IgD-negative memory B cell (primary cell): Measurements from ENCODE around the gene TMC1. TPM values are rescaled to one million over a fixed set of nuclear protein-coding genes. Genes with fewer than 3 reads are reported as not detected.

Source experiments
- H3K27ac Mint-ChIP-seq, 3 donors: one replicate each; pipeline ENCODE4 v1.8.0; 2020 to 2022; ENCODE audit warnings: mild to moderate bottlenecking in 3 of 3, mixed read lengths in 3 of 3, moderate library complexity in 1 of 3
- H3K27me3 Mint-ChIP-seq: one replicate; pipeline ENCODE4 v1.8.0; 2021; ENCODE audit warnings: mixed read lengths
- H3K36me3 Mint-ChIP-seq: one replicate; pipeline ENCODE4 v1.8.0; 2020; ENCODE audit warnings: mild to moderate bottlenecking, mixed read lengths
- H3K4me1 Mint-ChIP-seq, 3 donors: one replicate each; pipeline ENCODE4 v1.8.0; 2020 to 2022; ENCODE audit warnings: mixed read lengths in 3 of 3, mild to moderate bottlenecking in 1 of 3
- H3K4me3 Mint-ChIP-seq, 4 donors: one replicate each; pipeline ENCODE4 v1.8.0; 2020 to 2022; ENCODE audit warnings: mild to moderate bottlenecking in 4 of 4, mixed read lengths in 4 of 4, moderate library complexity in 3 of 4
- H3K9me3 Mint-ChIP-seq, 3 donors: one replicate each; pipeline ENCODE4 v1.8.0; 2020 to 2021; ENCODE audit warnings: mixed read lengths in 3 of 3, mild to moderate bottlenecking in 1 of 3
- polyA plus RNA-seq: library from polyadenylated mRNA; unstranded; fragments of 300-500 nt; fragmentation: Illumina TruSeq; gene quantifications from one replicate; pipeline ENCODE4 v1.2.3, GENCODE V29; 2021

TMC1 gene
- polyA plus RNA-seq, 1 donor from 2014 or later: not detected

- peaks cover 2% of the 10 kb centered on the region for H3K27me3 Mint-ChIP-seq
- H3K36me3 Mint-ChIP-seq: no peaks in the 10 kb centered on the region
- no peaks in the 10 kb centered on the region for H3K9me3 Mint-ChIP-seq
- no peak overlapping the region for H3K4me3 Mint-ChIP-seq
- H3K4me1 Mint-ChIP-seq: no peaks in the 10 kb centered on the region
- no peak overlapping the region for H3K27ac Mint-ChIP-seq
Observed at GRCh38 chr9:72598639-72599038, 77.2 kb downstream of the TMC1 start.

- peak overlapping the region in 1 of 3 donors; percentile 58 for H3K27ac Mint-ChIP-seq
- no peaks in the 10 kb centered on the region for H3K4me1 Mint-ChIP-seq
- no peak overlapping the region for H3K4me3 Mint-ChIP-seq
- no peaks in the 10 kb centered on the region for H3K9me3 Mint-ChIP-seq
- no peaks in the 10 kb centered on the region for H3K36me3 Mint-ChIP-seq
- H3K27me3 Mint-ChIP-seq: peaks cover 2% of the 10 kb centered on the region
Observed at GRCh38 chr9:72599874-72600534, 78.6 kb downstream of the TMC1 start.

GRCh38 chr9:72600671-72601070 lies 79.3 kb downstream of the TMC1 start:
- H3K27me3 Mint-ChIP-seq: peaks cover 2% of the 10 kb centered on the region
- H3K36me3 Mint-ChIP-seq: no peaks in the 10 kb centered on the region
- no peak overlapping the region for H3K4me3 Mint-ChIP-seq
- H3K27ac Mint-ChIP-seq: peak overlapping the region in 1 of 3 donors; percentile 58
- no peaks in the 10 kb centered on the region for H3K9me3 Mint-ChIP-seq
- H3K4me1 Mint-ChIP-seq: no peaks in the 10 kb centered on the region

- H3K27ac Mint-ChIP-seq: no peak overlapping the region
- no peaks in the 10 kb centered on the region for H3K36me3 Mint-ChIP-seq
- H3K27me3 Mint-ChIP-seq: peaks cover 4% of the 10 kb centered on the region
- no peak overlapping the region for H3K4me3 Mint-ChIP-seq
- H3K4me1 Mint-ChIP-seq: no peaks in the 10 kb centered on the region
- H3K9me3 Mint-ChIP-seq: no peaks in the 10 kb centered on the region
Observed at GRCh38 chr9:72601615-72602014, 80.2 kb downstream of the TMC1 start.

- Mint-ChIP-seq H3K27me3 (no peaks in the 10 kb centered on the region), H3K4me3 (no peak overlapping the region), H3K27ac (no peak overlapping the region), H3K4me1 (no peaks in the 10 kb centered on the region), H3K36me3 (no peaks in the 10 kb centered on the region), H3K9me3 (no peaks in the 10 kb centered on the region)
Observed at GRCh38 chr9:72612449-72612848, 91.0 kb downstream of the TMC1 start.

- H3K4me1 Mint-ChIP-seq: no peaks in the 10 kb centered on the region
- H3K27me3 Mint-ChIP-seq: no peaks in the 10 kb centered on the region
- no peak overlapping the region for H3K4me3 Mint-ChIP-seq
- no peak overlapping the region for H3K27ac Mint-ChIP-seq
- no peaks in the 10 kb centered on the region for H3K36me3 Mint-ChIP-seq
- H3K9me3 Mint-ChIP-seq: no peaks in the 10 kb centered on the region
Observed at GRCh38 chr9:72614067-72614466, 92.7 kb downstream of the TMC1 start.

GRCh38 chr9:72615931-72616330 lies 94.5 kb downstream of the TMC1 start:
- no peaks in the 10 kb centered on the region for H3K36me3 Mint-ChIP-seq
- no peaks in the 10 kb centered on the region for H3K9me3 Mint-ChIP-seq
- no peak overlapping the region for H3K4me3 Mint-ChIP-seq
- no peaks in the 10 kb centered on the region for H3K27me3 Mint-ChIP-seq
- no peaks in the 10 kb centered on the region for H3K4me1 Mint-ChIP-seq
- H3K27ac Mint-ChIP-seq: no peak overlapping the region

GRCh38 chr9:72618811-72619210 lies 97.4 kb downstream of the TMC1 start:
- Mint-ChIP-seq H3K27me3 (no peaks in the 10 kb centered on the region), H3K4me3 (no peak overlapping the region), H3K9me3 (peaks cover 0 to 2% (median 0%) of the 10 kb centered on the region in 3 donors), H3K27ac (no peak overlapping the region), H3K4me1 (no peaks in the 10 kb centered on the region), H3K36me3 (peaks cover 1% of the 10 kb centered on the region)

- Mint-ChIP-seq H3K4me3 (no peak overlapping the region), H3K9me3 (peaks cover 0 to 2% (median 0%) of the 10 kb centered on the region in 3 donors), H3K27ac (no peak overlapping the region), H3K36me3 (peaks cover 1% of the 10 kb centered on the region), H3K4me1 (no peaks in the 10 kb centered on the region), H3K27me3 (peaks cover 2% of the 10 kb centered on the region)
Observed at GRCh38 chr9:72622186-72622585, 100.8 kb downstream of the TMC1 start.

- no peaks in the 10 kb centered on the region for H3K4me1 Mint-ChIP-seq
- H3K27me3 Mint-ChIP-seq: peaks cover 2% of the 10 kb centered on the region
- peaks cover 0 to 2% (median 0%) of the 10 kb centered on the region in 3 donors for H3K9me3 Mint-ChIP-seq
- peaks cover 1% of the 10 kb centered on the region for H3K36me3 Mint-ChIP-seq
- no peak overlapping the region for H3K4me3 Mint-ChIP-seq
- H3K27ac Mint-ChIP-seq: no peak overlapping the region
Observed at GRCh38 chr9:72623156-72623555, 101.7 kb downstream of the TMC1 start.

- H3K27me3 Mint-ChIP-seq: peaks cover 2% of the 10 kb centered on the region
- no peak overlapping the region for H3K4me3 Mint-ChIP-seq
- H3K4me1 Mint-ChIP-seq: no peaks in the 10 kb centered on the region
- peaks cover 0 to 2% (median 0%) of the 10 kb centered on the region in 3 donors for H3K9me3 Mint-ChIP-seq
- no peaks in the 10 kb centered on the region for H3K36me3 Mint-ChIP-seq
- H3K27ac Mint-ChIP-seq: no peak overlapping the region
Observed at GRCh38 chr9:72627147-72627546, 105.7 kb downstream of the TMC1 start.

GRCh38 chr9:72627956-72628540 lies 106.6 kb downstream of the TMC1 start:
- peaks cover 0 to 2% (median 0%) of the 10 kb centered on the region in 3 donors for H3K9me3 Mint-ChIP-seq
- H3K27me3 Mint-ChIP-seq: peaks cover 2% of the 10 kb centered on the region
- H3K36me3 Mint-ChIP-seq: no peaks in the 10 kb centered on the region
- no peak overlapping the region for H3K4me3 Mint-ChIP-seq
- H3K4me1 Mint-ChIP-seq: no peaks in the 10 kb centered on the region
- no peak overlapping the region for H3K27ac Mint-ChIP-seq

GRCh38 chr9:72633966-72634365 lies 112.6 kb downstream of the TMC1 start:
- H3K9me3 Mint-ChIP-seq: peaks cover 3 to 7% (median 5%) of the 10 kb centered on the region in 3 donors
- H3K4me1 Mint-ChIP-seq: peaks cover 0 to 2% (median 0%) of the 10 kb centered on the region in 3 donors
- H3K27ac Mint-ChIP-seq: peak overlapping the region in 1 of 3 donors; percentile 33
- H3K36me3 Mint-ChIP-seq: no peaks in the 10 kb centered on the region
- H3K4me3 Mint-ChIP-seq: no peak overlapping the region
- no peaks in the 10 kb centered on the region for H3K27me3 Mint-ChIP-seq

- Mint-ChIP-seq H3K36me3 (no peaks in the 10 kb centered on the region), H3K4me3 (no peak overlapping the region), H3K27me3 (no peaks in the 10 kb centered on the region), H3K27ac (no peak overlapping the region), H3K9me3 (peaks cover 3 to 7% (median 5%) of the 10 kb centered on the region in 3 donors), H3K4me1 (peaks cover 0 to 2% (median 0%) of the 10 kb centered on the region in 3 donors)
Observed at GRCh38 chr9:72635197-72635596, 113.8 kb downstream of the TMC1 start.

- Mint-ChIP-seq H3K36me3 (no peaks in the 10 kb centered on the region), H3K27me3 (no peaks in the 10 kb centered on the region), H3K27ac (no peak overlapping the region), H3K4me3 (no peak overlapping the region), H3K4me1 (peaks cover 0 to 2% (median 1%) of the 10 kb centered on the region in 3 donors), H3K9me3 (peaks cover 3 to 7% (median 5%) of the 10 kb centered on the region in 3 donors)
Observed at GRCh38 chr9:72636621-72637020, 115.2 kb downstream of the TMC1 start.

GRCh38 chr9:72643651-72644050 lies 122.2 kb downstream of the TMC1 start:
- H3K36me3 Mint-ChIP-seq: no peaks in the 10 kb centered on the region
- H3K9me3 Mint-ChIP-seq: no peaks in the 10 kb centered on the region
- no peak overlapping the region for H3K27ac Mint-ChIP-seq
- H3K27me3 Mint-ChIP-seq: no peaks in the 10 kb centered on the region
- peaks cover 0 to 1% (median 0%) of the 10 kb centered on the region in 3 donors for H3K4me1 Mint-ChIP-seq
- H3K4me3 Mint-ChIP-seq: no peak overlapping the region
